ENCODE results near the gene FSTL4.
"Not testable (repeated sequence)": the region's sequence is repeated elsewhere in the genome, so short reads cannot be mapped to it uniquely, and the experiment has no call there.

Gene FSTL4

DNA sequence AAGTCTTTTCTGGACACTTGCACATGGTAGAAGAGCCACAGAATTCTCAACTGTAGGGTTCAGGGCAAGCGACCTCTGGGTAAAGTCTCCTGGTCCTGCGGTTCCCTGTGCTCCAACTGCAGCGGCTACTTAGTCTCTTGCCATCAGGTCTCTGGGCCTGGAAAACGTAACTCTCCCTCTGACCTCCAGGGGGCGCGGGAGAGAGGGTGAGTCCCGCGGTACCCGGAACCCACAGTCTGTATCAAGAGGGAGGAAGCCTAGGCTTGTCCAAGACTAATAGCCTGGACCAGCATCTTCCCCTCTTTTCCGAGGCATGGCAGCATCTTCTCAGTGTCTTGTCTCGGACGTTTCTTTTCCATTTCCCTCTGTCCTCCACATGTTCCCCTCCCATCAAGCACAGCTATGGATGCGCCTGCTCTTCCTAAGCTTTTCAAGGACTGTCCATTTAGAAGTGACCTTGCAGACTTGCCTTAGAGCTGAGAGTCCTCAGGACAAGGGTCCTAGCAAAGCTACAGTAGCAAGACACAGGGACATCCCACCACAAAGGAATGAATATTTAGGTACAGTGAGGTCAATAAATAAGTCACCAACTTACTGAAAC, 59.3 kb downstream of the FSTL4 start:
- DNase-seq (ENCODE audit: low spot score), result peak; percentile 41

DNA sequence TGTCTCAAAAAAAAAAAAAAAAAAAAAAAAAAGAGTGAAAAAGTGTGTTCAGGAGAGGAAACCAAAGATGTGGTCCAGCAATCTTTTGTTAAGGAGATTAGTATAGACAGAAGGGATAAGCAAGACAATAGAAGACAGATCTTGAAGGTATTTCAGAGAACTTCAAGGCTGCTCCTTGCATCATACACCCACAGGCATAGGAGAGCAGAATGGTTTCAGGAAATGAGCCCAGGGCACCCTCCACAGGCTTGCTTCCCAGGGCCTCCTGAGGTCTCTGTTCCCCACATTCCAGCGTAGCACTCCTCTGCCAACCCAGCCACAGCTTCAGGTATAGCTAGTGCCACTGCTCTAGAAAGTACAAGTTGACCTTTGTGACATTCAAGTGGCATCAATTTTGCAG, 65.8 kb downstream of the FSTL4 start:
- no peak for DNase-seq (ENCODE audit: low spot score)

- no peak for DNase-seq (ENCODE audit: low spot score)
Measured at GRCh38 chr5:133544346-133544745, 68.0 kb downstream of the FSTL4 start.

DNA sequence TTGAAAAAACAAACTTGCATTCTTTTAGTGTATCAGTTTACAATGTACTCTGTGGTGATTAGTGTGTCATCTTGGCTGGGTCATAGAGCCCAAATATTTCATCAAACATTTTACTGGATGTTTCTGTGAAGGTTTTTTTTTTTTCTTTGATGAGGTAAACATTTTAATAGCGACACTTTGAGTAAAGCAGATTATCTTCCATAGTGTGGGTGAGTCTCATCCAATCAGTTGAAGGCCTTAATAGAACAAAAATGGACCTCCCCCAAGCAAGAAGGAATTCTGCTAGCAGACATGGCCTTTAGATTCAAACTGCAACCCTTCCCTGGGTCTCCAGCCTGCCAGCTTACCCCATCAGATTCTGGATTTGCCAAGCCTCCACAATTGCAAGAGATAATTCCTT, 72.5 kb downstream of the FSTL4 start:
- DNase-seq (ENCODE audit: low spot score), result no peak

- no peak for DNase-seq (ENCODE audit: low spot score)
Measured at GRCh38 chr5:133538718-133539117, 73.6 kb downstream of the FSTL4 start.

GRCh38 chr5:133535241-133535929, 77.0 kb downstream of the FSTL4 start:
- DNase-seq (ENCODE audit: low spot score), result not testable (repeated sequence)

DNA sequence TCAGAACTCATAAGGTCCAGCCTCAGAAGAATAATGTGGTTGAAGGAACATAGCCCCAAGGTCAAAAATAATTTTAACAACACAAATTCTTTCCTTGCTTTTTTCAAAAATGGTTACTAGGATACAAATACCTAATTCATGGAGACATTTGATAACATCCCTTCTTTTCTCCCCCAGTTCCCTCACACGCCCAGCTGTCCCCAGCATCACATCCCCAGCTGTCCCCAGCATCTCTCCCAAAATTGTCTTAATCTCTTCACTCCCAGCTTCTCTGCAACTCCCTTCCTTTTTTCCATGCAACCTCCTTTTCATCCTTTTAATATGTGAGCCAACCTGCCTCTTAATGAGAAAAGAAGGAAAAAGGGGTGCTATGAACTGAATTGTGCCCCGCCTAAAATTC, 77.8 kb downstream of the FSTL4 start:
- DNase-seq (ENCODE audit: low spot score), result no peak

GRCh38 chr5:133533541-133533940, 78.8 kb downstream of the FSTL4 start:
- DNase-seq (ENCODE audit: low spot score), result no peak

- DNase-seq (ENCODE audit: low spot score), result no peak
Measured at GRCh38 chr5:133531594-133531993, 80.7 kb downstream of the FSTL4 start.

DNA sequence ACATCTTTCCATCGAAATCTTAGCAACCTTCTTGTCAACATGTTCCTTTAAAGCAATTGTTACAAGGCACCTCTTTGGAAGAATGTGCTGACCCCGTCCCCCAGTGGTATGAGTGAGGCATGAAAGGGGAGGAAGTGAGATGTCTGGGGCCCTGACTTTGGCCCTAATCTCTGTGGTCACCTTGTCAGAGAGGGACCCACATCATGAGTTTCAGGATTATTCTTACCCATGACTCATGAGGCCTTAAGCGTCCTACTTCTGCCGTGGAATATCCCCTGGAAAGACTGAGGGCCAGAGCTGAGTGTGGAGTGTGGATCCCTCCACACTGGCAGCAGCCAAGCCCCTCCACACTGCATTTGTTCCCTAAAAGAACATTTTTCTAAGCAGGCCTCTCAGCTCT, 81.2 kb downstream of the FSTL4 start:
- DNase-seq (ENCODE audit: low spot score), result no peak

DNA sequence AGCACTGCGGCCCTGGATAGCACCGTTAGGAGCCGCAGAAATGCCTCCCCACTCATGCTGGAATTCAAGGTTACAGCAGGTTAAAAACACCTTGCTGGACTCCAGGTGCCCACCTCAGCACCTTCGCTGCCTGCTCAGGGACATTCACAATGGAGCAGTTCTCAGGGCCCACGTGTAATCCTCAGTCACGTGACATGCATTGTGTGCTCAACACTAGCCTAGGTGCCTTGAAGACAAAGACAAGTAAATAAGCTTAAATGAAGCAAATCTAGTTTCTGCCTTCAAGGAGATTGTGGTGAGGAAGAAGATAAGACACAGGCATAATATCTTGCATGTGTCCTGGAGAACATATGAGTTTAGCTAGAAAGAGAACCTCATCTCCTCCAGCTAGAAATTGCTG, 82.1 kb downstream of the FSTL4 start:
- DNase-seq (ENCODE audit: low spot score), result no peak

GRCh38 chr5:133528841-133529240, 83.5 kb downstream of the FSTL4 start:
- no peak for DNase-seq (ENCODE audit: low spot score)

DNA sequence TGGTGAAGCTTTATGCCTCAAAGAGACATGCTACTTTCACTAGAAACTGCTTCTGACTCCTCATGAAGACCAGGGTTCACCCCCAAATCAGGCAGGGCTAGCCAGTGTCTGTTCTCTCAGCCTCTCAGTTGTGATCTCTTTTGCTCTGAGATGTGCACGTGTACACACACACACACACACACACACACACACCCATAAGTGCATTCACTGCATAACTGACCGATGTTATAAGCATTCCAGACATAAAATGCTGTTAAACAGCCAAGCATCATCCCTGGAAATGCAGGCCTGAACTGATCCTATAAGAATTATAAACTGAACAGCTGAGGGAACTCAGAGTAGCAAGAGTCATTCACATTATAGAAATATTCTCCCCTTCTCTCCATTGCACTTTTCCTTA, 85.0 kb downstream of the FSTL4 start:
- no peak for DNase-seq (ENCODE audit: low spot score)

DNA sequence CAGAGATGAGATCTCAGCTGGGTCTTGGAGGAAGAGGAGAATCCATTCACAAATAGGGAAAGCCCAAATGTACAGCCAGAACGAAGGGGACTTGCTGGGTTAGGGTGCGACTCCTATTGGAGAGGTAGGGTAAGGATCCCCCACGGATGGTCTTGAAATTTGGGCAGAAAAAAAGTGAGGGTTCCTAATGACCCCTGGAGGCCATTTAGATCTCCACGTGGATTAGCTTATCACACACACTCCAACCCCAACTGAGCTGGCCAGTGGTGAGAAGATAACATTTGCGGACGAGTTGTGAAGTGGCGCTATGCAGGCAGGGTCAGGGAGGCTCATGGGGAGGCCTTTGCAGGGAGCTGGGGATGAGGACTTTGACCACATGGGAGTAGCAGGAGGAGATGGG, 86.0 kb downstream of the FSTL4 start:
- no peak for DNase-seq (ENCODE audit: low spot score)

DNA sequence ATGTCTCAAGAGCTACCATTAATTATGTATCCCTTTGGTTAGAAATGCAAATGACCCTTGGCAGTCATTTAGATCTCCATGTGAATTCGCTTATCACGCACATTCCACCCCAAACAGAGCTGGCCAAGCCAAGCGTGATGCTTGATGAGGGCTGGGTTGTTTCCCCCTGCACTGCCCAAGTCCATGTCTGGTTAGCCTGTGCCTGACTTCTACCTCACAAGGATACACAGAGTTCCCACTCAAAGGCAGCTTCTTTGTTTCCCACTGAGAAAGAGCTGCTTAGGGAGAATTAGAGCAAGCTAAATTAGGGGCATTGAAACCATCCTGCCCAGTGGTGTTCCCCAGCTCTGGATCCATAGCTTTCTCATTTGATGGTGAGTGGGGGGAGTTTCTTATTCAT, 87.2 kb downstream of the FSTL4 start:
- no peak for DNase-seq (ENCODE audit: low spot score)

DNA sequence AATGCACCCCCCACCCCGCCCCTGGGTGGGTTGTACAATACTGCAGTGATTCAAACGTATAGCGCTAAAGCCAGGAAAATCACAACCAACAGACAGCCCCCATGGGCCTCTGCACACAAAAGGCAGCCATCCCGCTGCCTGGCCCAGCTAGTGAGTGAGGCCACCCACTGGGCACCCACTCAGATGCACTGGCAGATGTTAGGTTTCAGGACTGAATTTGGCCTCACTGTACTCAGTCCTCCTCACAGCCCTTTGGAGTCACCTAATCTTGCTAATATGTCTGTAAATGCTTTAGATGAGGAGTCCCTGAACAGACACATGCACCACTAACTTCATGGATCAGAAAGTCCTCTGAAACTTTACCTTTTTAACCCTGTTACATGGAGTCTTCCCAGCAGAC, 87.7 kb downstream of the FSTL4 start:
- DNase-seq (ENCODE audit: low spot score), result no peak

DNA sequence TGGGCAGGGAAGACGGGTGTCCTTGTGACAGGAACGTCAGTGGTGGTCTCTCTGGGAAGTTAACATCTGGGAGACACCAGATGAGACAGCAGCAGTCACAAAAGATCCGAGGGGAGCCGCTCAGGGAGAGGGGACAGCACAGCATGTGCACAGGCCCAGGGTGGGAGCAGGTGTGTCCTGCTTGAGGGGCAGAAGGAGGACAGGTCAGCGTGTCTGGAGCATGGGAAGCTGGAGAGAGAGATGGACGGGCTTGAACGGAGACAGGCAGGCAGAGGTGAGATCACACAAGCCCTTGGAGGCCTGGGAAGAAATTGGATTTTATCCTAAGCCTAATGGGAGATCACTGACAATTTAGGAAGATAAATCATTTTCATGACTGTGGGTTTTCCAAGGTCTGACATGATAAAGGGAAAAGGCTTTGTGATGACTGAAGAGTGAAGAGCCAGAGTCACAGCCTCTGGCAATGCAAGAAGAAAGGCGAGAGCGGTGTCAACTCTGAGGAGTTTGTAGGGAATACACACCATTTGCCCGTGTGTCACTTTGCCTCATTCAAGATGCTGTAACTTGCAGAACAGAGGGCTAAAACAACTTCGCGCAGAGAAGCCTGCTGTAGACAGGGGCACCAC, 88.3 kb downstream of the FSTL4 start:
- no peak for DNase-seq (ENCODE audit: low spot score)

- peak; percentile 23 for DNase-seq (ENCODE audit: low spot score)
Measured at GRCh38 chr5:133523013-133523658, 89.2 kb downstream of the FSTL4 start.

- no peak for DNase-seq (ENCODE audit: low spot score)
Measured at GRCh38 chr5:133521801-133522200, 90.5 kb downstream of the FSTL4 start.

GRCh38 chr5:133520991-133521706, 91.2 kb downstream of the FSTL4 start:
- no peak for DNase-seq (ENCODE audit: low spot score)

GRCh38 chr5:133520062-133520461, 92.3 kb downstream of the FSTL4 start:
- no peak for DNase-seq (ENCODE audit: low spot score)

GRCh38 chr5:133519191-133519590, 93.2 kb downstream of the FSTL4 start:
- no peak for DNase-seq (ENCODE audit: low spot score)
